Immature natural killer cell (primary cell): ENCODE measurements around the gene ELK1. TPM values are rescaled to one million over a fixed set of nuclear protein-coding genes. Genes with fewer than 3 reads are reported as not detected.

Experiments
- DNase-seq, 3 donors: peaks; one replicate each; pipeline ENCODE4 v3.0.0; 2022; ENCODE audit warnings: mixed read lengths in 1 of 3
- H3K27ac Mint-ChIP-seq, 6 donors: one replicate each; pipeline ENCODE4 v1.8.0; 2020; ENCODE audit warnings: mixed read lengths in 6 of 6, mild to moderate bottlenecking in 5 of 6, inconsistent platforms in 4 of 6, moderate library complexity in 3 of 6
- H3K27me3 Mint-ChIP-seq, 3 donors: one replicate each; pipeline ENCODE4 v1.8.0; 2020 to 2021; ENCODE audit warnings: low read depth in 3 of 3, mild to moderate bottlenecking in 3 of 3, mixed read lengths in 3 of 3, moderate library complexity in 3 of 3, inconsistent platforms in 1 of 3
- H3K36me3 Mint-ChIP-seq, 3 donors: one replicate each; pipeline ENCODE4 v1.8.0; 2020; ENCODE audit warnings: mixed read lengths in 3 of 3, inconsistent platforms in 2 of 3, mild to moderate bottlenecking in 2 of 3
- H3K4me1 Mint-ChIP-seq, 2 donors: one replicate each; pipeline ENCODE4 v1.8.0; 2020; ENCODE audit warnings: inconsistent platforms in 2 of 2, mild to moderate bottlenecking in 2 of 2, mixed read lengths in 2 of 2, moderate library complexity in 1 of 2
- H3K4me3 Mint-ChIP-seq, 5 donors: one replicate each; pipeline ENCODE4 v1.8.0; 2020; ENCODE audit warnings: mild to moderate bottlenecking in 5 of 5, mixed read lengths in 5 of 5, inconsistent platforms in 3 of 5, moderate library complexity in 3 of 5
- H3K9me3 Mint-ChIP-seq, 6 donors: one replicate each; pipeline ENCODE4 v1.8.0; 2020; ENCODE audit warnings: mild to moderate bottlenecking in 6 of 6, mixed read lengths in 6 of 6, inconsistent platforms in 4 of 6, moderate library complexity in 3 of 6
- polyA plus RNA-seq, 3 donors: library from polyadenylated mRNA; unstranded; fragments of 300-500 nt; fragmentation: Illumina TruSeq; gene quantifications; one replicate each; pipeline ENCODE4 v1.2.3, GENCODE V29; 2021

ELK1 gene
- polyA plus RNA-seq, 3 donors from 2014 or later = 8.4 to 9.4 (median 9.1) TPM

- Mint-ChIP-seq H3K4me1 (peaks cover 9 to 10% of the 10 kb centered on the region in 2 donors), H3K27ac (no peak overlapping the region), H3K9me3 (peaks cover 0 to 19% (median 9%) of the 10 kb centered on the region in 6 donors), H3K36me3 (peaks cover 0 to 8% (median 0%) of the 10 kb centered on the region in 3 donors), H3K27me3 (peaks cover 2 to 4% (median 3%) of the 10 kb centered on the region in 3 donors), H3K4me3 (no peak overlapping the region)
- DNase-seq = no peak
Measured at GRCh38 chrX:47593522-47593921, 56.8 kb downstream of the ELK1 start.

- Mint-ChIP-seq H3K4me3 (no peak overlapping the region), H3K27ac (no peak overlapping the region), H3K36me3 (peaks cover 0 to under 1% (median 0%) of the 10 kb centered on the region in 3 donors), H3K27me3 (peaks cover 0 to 4% (median 3%) of the 10 kb centered on the region in 3 donors), H3K9me3 (no peaks in the 10 kb centered on the region), H3K4me1 (peaks cover 4 to 6% of the 10 kb centered on the region in 2 donors)
- DNase-seq = no peak
Measured at GRCh38 chrX:47590984-47591383, 59.4 kb downstream of the ELK1 start.

GRCh38 chrX:47587906-47588735 lies 62.2 kb downstream of the ELK1 start:
- Mint-ChIP-seq H3K27me3 (peaks cover 0 to 5% (median 0%) of the 10 kb centered on the region in 3 donors), H3K9me3 (no peaks in the 10 kb centered on the region), H3K4me3 (no peak overlapping the region), H3K4me1 (peaks cover 7 to 10% of the 10 kb centered on the region in 2 donors), H3K27ac (no peak overlapping the region), H3K36me3 (peaks cover 0 to 4% (median 3%) of the 10 kb centered on the region in 3 donors)
- DNase-seq = no peak

GRCh38 chrX:47587091-47587891 lies 63.1 kb downstream of the ELK1 start:
- Mint-ChIP-seq H3K4me1 (peaks cover 11 to 18% of the 10 kb centered on the region in 2 donors), H3K9me3 (no peaks in the 10 kb centered on the region), H3K27ac (no peak overlapping the region), H3K27me3 (peaks cover 0 to 5% (median 0%) of the 10 kb centered on the region in 3 donors), H3K36me3 (peaks cover 0 to 4% (median 3%) of the 10 kb centered on the region in 3 donors), H3K4me3 (no peak overlapping the region)
- no peak for DNase-seq

GRCh38 chrX:47586043-47586787 lies 64.1 kb downstream of the ELK1 start:
- H3K36me3 Mint-ChIP-seq = peaks cover 0 to 4% (median 3%) of the 10 kb centered on the region in 3 donors
- peaks cover 21 to 29% of the 10 kb centered on the region in 2 donors for H3K4me1 Mint-ChIP-seq
- H3K4me3 Mint-ChIP-seq = no peak overlapping the region
- H3K27me3 Mint-ChIP-seq = peaks cover 0 to 5% (median 0%) of the 10 kb centered on the region in 3 donors
- no peaks in the 10 kb centered on the region for H3K9me3 Mint-ChIP-seq
- DNase-seq = no peak
- H3K27ac Mint-ChIP-seq = peak overlapping the region in 1 of 6 donors; percentile 58

Other genes with a start within 250 kb of the ELK1 start
- gene ZNF41, start 167.3 kb downstream of the ELK1 start, polyA plus RNA-seq = 1 to 10 TPM in 2 of 3 donors, under 1 TPM in 1; 0.08 to 5.4 (median 2.5) TPM
- 100 to 1,000 TPM in 1 of 3 donors, 10 to 100 TPM in 2; 53.5 to 122 (median 68.5) TPM for gene ARAF, start 89.4 kb downstream of the ELK1 start, polyA plus RNA-seq
- 100 to 1,000 TPM; 153 to 275 (median 237) TPM for gene TIMP1, start 68.1 kb downstream of the ELK1 start, polyA plus RNA-seq
- gene SYN1, start 30.7 kb downstream of the ELK1 start, polyA plus RNA-seq = under 1 TPM in 1 of 3 donors, not detected in 2; 0.11 TPM
- gene CFP, start 20.6 kb downstream of the ELK1 start, polyA plus RNA-seq = 10 to 100 TPM in 2 of 3 donors, 1 to 10 TPM in 1; 1.3 to 22.0 (median 13.3) TPM
- 100 to 1,000 TPM; 179 to 256 (median 190) TPM for gene UXT, start 8.6 kb upstream of the ELK1 start, polyA plus RNA-seq
- 1 to 10 TPM; 7.0 to 8.6 (median 7.6) TPM for gene ZNF81, start 186.3 kb upstream of the ELK1 start, polyA plus RNA-seq